Embryonic facial prominence (tissue), 1 donor: ENCODE measurements around the gene EEF1AKMT4.
"Not testable (repeated sequence)": the region's sequence is repeated elsewhere in the genome, so short reads cannot be mapped to it uniquely, and the experiment has no call there.

Experiments
- DNase-seq: peaks from one replicate; pipeline ENCODE4 v3.0.0-alpha.2; 2016; ENCODE audit errors: extremely low spot score

Gene EEF1AKMT4

DNA sequence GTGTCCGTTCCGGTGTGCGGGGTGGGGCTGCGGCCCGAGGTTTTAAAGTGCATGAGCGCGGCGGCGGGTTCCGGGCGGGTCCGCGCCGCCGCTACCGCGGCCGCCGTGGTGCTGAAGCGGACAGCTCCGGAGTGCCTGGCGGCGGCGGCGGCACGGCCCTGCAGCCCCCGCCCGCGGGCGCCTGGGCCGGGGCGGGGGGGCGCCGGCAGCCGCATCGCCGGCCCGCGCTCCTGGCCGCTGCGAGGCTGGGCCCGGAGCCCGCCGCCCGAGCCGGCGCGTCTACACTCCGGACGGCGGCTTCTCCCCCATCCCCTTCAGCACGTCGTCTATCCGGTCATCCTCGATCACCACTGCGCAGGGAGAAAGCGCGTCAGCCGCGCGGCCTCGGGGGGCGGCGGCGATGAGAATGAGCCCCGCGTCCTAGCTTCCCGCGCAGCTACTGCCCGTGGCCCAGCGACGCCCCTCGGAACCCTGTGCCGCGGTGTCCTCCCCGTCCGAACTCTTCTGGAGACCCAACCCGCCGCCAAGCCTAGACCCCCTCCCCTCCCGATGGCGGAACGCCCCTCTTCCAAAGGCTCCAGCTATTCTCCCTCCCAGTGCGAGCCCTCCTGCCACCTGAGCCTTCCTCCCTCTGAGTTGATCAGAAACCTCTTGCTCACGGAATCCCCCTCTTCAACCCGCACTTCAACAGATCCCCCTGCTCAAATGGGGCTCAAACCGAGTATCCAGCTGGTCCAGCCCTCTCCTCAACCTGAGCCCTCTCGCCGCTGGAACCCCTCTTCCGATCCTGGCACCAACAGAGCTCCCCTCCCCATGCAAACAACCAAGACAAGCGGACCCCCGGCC is 10.6 kb downstream of the EEF1AKMT4 start:
- DNase-seq: no peak

DNA sequence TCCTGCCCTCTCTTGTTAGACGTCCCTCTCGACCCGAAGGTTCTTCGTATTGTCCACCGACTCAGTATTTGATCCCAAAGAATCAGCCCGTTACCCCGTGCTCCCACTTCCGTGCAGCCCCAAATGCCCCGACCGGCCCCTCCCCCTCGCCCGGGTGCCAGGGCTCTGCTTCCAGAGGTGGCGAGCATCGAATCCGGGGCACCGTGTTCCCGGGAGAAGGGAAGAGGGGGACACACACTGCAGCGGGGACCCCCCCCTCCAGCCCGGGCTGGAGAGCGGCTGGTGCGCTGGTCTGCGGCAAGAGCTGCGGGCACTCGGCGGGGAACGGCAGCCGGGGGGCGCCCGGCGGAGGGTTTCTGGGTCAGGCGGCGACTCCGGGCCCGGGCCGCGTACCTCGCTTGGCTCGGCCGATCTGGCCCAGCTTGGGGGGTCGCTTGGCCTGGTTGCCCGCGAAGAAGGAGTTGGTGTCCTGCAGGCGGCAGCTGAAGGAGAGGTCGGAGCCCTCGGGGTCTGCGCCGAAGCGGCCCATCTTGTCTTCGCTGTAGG is 11.3 kb downstream of the EEF1AKMT4 start:
- DNase-seq: no peak

DNA sequence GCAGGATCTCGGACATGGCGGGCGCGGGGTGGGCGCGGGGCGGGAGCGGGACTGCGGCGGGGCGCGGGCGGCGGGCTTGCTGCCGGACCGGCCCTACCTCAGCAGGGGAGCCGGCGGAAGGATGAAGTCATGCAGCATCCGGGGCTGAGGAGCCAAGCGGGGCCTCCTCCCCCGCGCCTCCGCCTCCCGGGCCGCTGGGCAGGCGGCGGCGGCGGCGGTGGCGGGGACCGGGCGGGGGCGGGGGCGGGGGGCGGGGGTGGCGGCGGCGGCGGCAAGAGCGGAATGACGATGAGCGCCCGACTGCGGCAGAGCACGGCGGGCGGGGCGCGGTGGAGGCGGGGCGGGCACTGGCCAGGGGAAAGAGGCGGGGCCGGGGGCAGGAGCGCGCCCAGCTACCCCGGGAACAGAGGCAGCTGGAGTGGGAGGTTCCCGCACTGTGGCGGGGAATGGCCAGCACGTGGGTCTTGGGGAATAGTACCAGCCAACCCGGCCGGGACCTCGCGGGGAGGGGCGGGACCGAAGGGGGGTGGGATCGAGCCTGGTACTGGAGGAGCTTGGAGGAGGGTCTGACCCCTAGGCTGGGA is 11.9 kb downstream of the EEF1AKMT4 start, which contains the start of gene CAMK2N2:
TSS of gene CAMK2N2 (minus strand) at position 284 of the 584 bp plus-strand sequence. CDS start at position 16, 268 bp downstream.
- DNase-seq: no peak

DNA sequence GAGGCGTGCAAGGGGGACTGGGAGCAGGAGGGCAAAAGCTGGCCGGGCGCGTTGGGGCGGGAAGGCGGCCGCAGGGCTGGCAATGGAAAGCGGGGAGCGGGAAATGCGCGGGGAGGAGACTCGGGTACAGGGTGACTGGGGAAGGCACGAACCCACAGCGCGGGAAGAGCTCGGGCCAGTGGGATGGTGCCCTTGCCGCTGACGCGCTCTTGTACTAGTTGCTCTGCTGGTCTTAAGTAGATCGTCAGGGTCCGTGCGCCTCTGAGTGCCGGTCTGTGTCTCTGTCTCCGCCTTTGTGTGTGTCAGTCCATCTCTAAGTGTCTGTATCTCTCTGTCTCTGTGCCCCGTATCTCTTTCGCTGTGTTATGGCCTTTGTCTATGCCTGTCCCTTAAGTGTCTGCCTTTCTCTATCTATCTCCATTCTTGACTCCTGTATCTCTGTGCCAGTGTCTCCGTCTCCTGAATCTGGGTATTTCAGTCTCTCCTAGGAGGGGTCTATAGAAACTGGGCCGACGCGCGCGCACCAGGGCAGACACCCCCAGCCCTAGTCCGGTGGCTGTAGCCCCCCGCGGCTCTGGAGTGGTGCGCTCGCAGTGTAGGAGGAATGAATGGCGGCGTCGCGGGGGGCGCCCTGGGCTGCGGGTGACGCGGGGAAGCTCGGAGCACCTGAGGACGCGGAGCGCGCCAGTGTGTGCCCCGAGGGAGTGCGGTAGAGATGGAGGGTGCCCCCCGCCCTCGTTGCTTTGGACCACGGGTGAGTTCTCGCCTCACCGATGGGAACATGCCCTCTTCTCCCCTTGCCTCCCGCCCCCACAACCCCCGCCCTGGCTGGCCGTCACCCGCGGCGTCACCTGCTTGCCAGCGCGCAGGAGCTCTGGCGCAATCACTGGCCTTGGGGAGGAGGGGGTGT is 12.6 kb downstream of the EEF1AKMT4 start:
- no peak for DNase-seq

DNA sequence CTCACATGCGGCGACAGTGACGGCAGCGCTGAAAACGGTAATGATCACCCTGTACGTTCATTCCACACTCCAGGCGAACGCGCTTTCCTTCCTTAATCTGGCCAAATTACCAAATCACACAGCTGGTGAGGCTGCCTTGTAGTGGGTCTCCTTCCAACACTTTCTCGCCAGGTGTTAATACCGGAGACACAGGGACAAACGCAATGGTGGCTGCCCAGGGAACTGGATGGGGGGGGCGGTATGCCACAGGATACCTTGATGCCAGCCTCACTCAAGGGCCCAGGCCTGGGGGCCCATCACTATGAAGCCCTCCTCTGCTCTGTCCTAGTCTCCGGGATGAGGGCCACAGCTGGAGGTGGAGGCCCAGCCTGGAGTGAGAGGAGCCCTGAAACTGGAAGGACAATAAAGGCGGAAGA is 13.3 kb downstream of the EEF1AKMT4 start:
- DNase-seq: no peak

DNA sequence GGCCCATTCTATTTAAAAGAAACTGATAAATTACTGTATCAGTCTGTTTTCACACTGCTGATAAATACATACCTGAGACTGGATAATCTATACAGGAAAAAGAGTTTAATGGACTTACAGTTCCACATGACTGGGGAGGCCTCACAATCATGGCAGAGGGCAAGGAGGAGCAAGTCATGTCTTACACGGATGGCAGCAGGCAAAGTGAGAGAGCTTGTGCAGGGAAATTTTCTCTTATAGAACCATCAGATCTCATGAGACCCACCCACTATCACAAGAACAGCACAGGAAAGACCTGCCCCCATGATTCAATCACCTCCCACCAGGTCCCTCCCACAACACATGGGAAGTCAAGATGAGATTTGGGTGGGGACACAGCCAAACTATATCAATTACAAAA is 17.8 kb downstream of the EEF1AKMT4 start:
- DNase-seq: not testable (repeated sequence)

DNA sequence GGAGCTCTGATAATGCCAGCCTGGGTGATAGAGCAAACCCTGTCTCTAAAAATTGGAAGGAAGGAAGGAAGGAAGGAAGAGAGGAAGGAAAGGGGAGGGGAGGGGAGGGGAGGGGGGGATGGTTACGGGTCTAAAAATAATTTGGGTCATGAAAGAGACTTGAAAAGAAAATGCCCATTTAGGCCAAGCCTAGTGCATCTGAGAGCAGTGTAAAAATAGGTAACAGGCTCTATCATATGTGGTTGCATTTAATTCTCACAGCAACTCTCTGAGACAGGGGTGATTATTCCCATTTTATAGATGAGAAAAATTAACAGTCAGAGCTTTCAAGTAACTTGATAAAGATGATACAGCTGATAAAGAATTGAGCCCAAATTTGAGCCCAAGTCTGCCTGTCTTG is 22.8 kb downstream of the EEF1AKMT4 start:
- DNase-seq: no peak

DNA sequence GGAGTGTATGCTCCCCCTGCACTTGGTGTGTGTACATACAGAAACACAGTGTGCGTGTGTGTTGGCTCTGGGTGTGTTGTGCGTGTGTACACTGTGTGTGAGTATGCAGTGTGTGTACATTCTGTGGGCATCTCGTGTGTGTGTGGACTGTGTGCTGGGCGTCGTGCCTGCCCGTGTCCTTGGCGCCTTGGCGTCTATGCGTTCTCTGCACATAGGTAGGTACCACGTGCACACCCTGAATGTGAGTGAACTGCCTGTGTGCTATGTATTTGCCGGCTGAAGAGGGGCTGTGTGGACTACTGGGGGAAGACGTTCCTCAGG is 25.9 kb downstream of the EEF1AKMT4 start:
- DNase-seq: no peak

DNA sequence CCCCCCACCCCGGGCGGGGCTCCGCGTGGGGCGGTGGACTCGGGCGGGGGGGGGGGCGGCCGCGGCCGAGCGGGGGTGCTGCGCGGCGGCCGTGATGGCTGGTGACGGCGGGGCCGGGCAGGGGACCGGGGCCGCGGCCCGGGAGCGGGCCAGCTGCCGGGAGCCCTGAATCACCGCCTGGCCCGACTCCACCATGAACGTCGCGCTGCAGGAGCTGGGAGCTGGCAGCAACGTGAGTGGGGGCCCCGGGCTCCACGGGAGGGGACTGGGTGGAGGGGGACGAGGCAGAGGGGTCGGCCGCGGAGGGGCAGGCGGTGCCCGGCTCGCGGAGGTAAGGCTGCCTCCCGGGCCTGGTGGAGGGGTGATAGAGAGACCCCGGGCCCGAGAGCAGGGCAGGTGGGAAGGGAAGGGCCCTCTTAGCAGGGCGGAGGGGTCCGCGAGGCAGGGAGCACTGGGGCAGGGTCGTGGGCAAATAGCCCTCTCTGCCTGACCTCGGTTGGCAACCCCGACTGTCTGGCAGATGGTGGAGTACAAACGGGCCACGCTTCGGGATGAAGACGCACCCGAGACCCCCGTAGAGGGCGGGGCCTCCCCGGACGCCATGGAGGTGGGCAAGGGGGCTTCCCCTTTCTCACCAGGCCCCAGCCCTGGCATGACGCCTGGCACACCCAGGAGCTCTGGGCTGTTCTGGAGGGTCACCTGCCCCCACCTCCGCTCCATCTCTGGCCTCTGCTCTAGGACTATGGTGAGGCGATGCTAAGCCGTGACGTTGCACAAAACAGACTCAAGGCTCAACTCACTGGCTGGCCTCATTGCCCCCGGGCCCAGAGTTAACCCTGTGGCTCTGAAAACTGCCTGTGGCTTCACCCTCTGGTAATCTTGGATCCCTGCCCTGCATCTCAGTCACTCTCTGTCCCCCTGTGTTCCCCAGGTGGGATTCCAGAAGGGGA is 26.8 kb downstream of the EEF1AKMT4 start, which contains the start of gene ECE2:
TSS of gene ECE2 (plus strand) at position 62 of the 950 bp plus-strand sequence. CDS start at position 194, 132 bp downstream.
- DNase-seq: no peak

DNA sequence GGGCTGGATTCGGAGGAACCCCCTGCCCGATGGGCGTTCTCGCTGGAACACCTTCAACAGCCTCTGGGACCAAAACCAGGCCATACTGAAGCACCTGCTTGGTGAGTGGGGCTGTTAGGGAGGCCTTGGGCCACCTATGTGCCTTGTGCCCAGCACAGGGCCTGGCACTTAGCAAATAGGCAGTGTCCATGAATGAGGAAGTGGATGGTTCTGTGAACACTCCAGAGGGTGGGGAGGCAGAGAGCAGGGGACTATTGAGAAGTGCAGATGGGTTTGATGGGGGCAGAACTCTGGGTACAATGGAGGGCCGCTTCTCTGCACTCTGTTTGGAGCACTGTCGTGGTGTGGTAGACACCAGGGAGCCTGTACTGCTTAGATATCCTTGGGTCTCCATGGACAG is 27.9 kb downstream of the EEF1AKMT4 start:
- DNase-seq: no peak

DNA sequence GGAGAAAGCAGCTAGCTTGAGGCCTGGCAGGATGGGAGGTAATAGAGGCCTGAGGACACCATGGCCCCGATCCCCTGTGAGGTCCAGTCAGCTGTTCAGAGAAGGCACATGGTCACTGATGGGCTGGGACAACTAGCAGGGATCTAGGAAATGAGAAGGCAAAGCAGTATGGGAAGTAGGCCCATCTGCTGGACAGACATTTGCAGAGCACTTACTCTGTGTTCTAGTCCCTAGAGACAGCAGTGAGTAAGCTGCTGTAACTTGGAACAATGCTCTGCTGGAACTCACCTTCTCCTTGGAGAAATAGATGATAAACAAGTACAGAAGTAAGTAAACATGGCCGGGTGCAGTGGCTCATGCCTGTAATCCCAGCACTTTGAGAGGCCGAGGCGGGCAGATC is 33.5 kb downstream of the EEF1AKMT4 start:
- no peak for DNase-seq

DNA sequence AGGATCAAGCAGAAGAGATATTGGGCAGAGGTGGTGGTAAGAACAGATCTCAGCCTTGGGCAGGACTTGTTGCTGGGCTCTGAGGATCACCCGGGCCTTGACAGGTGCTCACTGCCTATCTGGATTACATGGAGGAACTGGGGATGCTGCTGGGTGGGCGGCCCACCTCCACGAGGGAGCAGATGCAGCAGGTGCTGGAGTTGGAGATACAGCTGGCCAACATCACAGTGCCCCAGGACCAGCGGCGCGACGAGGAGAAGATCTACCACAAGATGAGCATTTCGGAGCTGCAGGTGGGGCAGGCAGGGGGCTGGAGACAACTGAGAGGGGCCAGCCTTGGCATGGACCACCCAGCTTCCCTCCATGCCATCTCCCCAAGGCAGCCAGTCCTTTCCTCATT is 34.2 kb downstream of the EEF1AKMT4 start:
- no peak for DNase-seq

DNA sequence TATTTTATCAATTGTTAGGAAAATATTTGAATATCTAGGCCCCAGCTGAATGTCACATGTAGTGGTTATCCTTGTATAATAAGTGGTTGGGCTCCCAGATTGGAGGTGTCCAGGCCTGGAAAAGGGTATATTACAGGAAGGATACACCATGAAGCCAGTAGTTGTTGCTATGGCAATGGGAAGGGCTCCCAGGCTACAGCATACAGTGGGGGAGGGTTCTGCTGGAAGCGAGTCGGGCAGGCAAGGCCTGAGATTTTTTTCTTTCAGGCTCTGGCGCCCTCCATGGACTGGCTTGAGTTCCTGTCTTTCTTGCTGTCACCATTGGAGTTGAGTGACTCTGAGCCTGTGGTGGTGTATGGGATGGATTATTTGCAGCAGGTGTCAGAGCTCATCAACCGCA is 35.2 kb downstream of the EEF1AKMT4 start:
- no peak for DNase-seq

DNA sequence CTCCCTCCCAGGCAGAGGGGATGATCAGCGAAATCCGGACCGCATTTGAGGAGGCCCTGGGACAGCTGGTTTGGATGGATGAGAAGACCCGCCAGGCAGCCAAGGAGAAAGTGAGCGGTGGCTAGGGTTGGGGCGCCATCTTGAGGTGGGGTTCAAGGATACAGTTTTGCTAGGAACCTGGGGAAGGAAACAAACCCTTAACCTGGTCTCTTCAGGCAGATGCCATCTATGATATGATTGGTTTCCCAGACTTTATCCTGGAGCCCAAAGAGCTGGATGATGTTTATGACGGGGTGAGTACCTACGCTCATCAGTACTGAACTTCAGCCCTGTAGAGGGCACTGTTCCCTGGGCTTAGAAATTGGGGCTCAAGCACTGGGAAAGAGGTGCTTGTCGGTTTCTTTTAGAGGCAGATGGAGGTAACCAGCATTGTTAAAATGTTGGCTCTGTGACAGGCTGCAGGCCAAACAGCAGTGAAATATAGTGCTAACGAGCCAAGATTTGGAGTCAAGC is 40.0 kb downstream of the EEF1AKMT4 start:
- no peak for DNase-seq

DNA sequence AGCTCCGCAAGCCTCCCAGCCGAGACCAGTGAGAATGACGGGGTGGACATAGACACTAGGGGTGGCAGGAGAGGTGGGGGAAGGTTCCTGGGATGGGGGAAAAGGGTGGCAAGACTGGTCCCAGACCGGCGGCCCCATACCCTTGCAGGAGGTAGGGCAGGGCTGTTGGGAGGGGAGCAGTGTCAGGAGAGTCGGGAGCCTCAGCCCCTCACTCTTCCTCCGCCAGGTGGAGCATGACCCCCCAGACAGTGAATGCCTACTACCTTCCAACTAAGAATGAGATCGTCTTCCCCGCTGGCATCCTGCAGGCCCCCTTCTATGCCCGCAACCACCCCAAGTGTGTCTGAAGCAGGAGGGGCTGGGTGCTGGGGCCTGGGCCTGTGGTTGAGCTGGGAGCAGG is 40.9 kb downstream of the EEF1AKMT4 start:
- DNase-seq: no peak

DNA sequence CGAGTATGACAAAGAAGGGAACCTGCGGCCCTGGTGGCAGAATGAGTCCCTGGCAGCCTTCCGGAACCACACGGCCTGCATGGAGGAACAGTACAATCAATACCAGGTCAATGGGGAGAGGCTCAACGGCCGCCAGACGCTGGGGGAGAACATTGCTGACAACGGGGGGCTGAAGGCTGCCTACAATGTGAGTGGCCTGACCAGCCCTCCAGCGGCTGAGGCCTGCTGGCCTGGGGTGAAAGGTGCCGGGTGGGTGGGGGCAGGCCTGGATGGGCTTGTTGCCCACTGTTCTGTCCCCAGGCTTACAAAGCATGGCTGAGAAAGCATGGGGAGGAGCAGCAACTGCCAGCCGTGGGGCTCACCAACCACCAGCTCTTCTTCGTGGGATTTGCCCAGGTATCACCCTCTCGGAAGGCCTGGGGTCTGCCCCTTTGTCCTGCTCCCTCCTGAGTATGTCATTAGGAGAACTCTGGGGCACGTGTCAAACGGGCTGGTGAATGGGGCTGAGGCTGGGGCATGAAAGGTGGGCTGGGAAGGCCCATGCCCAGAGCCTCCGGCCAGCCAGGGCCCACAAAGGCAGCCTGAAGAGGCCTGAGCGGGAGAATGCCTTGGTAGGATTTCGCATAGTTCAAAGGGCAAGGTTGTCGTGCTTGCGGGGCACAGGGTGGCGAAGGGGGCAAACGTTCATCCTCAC is 41.7 kb downstream of the EEF1AKMT4 start:
- no peak for DNase-seq

DNA sequence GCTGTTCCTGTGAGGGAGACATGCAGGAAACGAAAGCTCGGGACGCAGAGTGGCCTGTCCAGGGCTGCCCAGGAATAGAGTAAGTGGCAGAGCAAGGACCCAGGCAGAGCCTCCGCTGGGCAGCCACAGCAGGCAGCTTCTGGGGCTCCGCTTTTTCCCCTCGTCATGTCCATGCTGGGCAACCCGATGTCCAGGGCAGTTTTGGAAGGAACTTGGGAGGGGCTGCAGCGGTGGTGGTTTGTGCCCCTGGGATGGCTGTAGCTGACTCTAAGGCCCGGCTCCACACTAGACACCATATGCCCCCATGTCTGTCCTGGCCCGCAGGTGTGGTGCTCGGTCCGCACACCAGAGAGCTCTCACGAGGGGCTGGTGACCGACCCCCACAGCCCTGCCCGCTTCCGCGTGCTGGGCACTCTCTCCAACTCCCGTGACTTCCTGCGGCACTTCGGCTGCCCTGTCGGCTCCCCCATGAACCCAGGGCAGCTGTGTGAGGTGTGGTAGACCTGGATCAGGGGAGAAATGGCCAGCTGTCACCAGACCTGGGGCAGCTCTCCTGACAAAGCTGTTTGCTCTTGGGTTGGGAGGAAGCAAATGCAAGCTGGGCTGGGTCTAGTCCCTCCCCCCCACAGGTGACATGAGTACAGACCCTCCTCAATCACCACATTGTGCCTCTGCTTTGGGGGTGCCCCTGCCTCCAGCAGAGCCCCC is 42.4 kb downstream of the EEF1AKMT4 start:
- DNase-seq: no peak

DNA sequence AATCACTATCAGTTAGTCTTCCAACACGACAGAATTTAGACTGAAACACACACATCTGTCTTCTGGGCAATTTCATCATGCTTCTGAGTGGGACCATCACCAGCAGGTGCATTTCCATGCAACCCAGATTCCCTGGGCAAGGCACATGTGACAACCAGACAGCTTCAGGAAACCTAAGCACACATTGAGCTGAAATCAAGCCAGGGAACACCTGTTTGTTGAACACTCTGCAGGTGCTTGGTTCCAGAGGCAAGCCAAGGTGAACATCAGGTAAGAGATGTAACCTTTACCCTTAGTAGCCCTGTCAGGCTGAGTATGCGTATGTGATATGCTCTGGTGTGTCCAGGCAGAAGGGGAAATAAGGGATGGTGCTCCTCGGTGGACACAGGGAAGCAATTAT is 46.3 kb downstream of the EEF1AKMT4 start:
- DNase-seq: no peak

DNA sequence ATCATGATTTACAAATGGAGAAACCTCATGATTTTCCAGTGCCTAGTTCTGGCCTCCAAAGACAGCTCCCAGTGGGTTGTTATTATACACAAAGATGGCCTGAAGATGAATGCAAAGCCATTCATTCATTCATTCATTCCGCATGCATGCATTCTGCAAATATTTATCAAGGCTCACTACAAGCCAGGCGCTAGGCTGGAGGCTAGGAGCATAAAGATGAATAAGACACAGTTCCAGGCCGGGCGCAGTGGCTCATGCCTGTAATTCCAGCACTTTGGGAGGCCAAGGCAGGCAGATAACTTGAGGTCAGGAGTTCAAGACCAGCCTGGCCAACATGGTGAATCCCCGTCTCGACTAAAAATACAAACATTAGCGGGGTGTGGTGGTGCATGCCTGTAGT is 47.1 kb downstream of the EEF1AKMT4 start:
- no peak for DNase-seq
